ENCODE data around the gene FYB2.

GRCh38 chr1:56712150-56712549, 107.1 kb downstream of the FYB2 start:
- TF ChIP-seq TAF1 (IDR thresholded peaks at IDR 0.05; ENCODE audit: low read depth), result no peak
- no peak for TF ChIP-seq EZH2 (IDR thresholded peaks at IDR 0.05; ENCODE audit: borderline replicate concordance, insufficient read depth, low read length, poor library complexity, severe bottlenecking)
- TF ChIP-seq CTCF (IDR thresholded peaks at IDR 0.05; ENCODE audit: poor library complexity, severe bottlenecking), result no peak
- no peak for TF ChIP-seq POLR2AphosphoS5 (IDR thresholded peaks at IDR 0.05)
- TF ChIP-seq RAD21 (conservative IDR thresholded peaks at IDR 0.05), result no peak
- no peak for TF ChIP-seq EP300 (conservative IDR thresholded peaks at IDR 0.05; ENCODE audit: poor library complexity, severe bottlenecking)
- no peak for TF ChIP-seq REST (IDR thresholded peaks at IDR 0.05; ENCODE audit: borderline replicate concordance)
- no peak for TF ChIP-seq SMC3 (conservative IDR thresholded peaks at IDR 0.05; ENCODE audit: poor library complexity)
- TF ChIP-seq MXI1 (conservative IDR thresholded peaks at IDR 0.05; ENCODE audit: poor library complexity, severe bottlenecking), result no peak

All from neural cell (in vitro differentiated cells).